Caco-2 (cell line): Measurements from ENCODE around the gene UMAD1. TPM values are rescaled to one million over a fixed set of nuclear protein-coding genes. Genes with fewer than 3 reads are reported as not detected.

Experiments
- BruUV-seq: library from RNA; stranded (reverse); fragments of 400-500 nt; replicated peaks from 2 replicates; lab custom pipeline; 2021; lab: Mats Ljungman, UMichigan
- CTCF ChIA-PET: fragments of 300-600 bp; sonication (Branson Sonifier 250); formaldehyde crosslinking; loops from one replicate; lab custom pipeline; 2022; ENCODE audit warnings: antibody characterized with exemption; lab: Charles Lee
- POLR2A ChIA-PET: fragments of 300-600 bp; sonication (Branson Sonifier 250); formaldehyde crosslinking; loops from one replicate; lab custom pipeline; 2022; ENCODE audit warnings: antibody characterized with exemption; lab: Charles Lee
- DNase-seq, 2 experiments: peaks; one replicate each; pipeline versions ENCODE4 v3.0.0 to v3.0.0-alpha.2; 2020 to 2022
- H3K27me3 ChIP-seq: replicated peaks from 2 replicates; pipeline ENCODE4 v1.6.0; 2011; ENCODE audit warnings: low read length; ENCODE audit not compliant: control insufficient read depth, insufficient read depth
- H3K36me3 ChIP-seq: 2 replicates; pipeline ENCODE4 v1.5.1; 2011; ENCODE audit warnings: low read length; ENCODE audit not compliant: control insufficient read depth, insufficient read depth
- H3K4me1 ChIP-seq: fragments of 250-450 bp; sonication (Bioruptor Pico); 2 replicates; pipeline ENCODE4 v1.5.1; 2020; ENCODE audit warnings: mild to moderate bottlenecking
- H3K4me3 ChIP-seq: 2 replicates; pipeline ENCODE4 v1.5.1; 2011; ENCODE audit warnings: low read depth, mild to moderate bottlenecking, control low read depth, low read length
- H3K9me3 ChIP-seq: fragments of 250-450 bp; sonication (Bioruptor Pico); 2 replicates; pipeline ENCODE4 v1.5.1; 2020; ENCODE audit warnings: mild to moderate bottlenecking, moderate library complexity
- H3K27ac Mint-ChIP-seq: one replicate; pipeline ENCODE4 v1.8.0; 2022; ENCODE audit warnings: mixed read lengths; ENCODE audit not compliant: unreplicated experiment
- H3K27me3 Mint-ChIP-seq: one replicate; pipeline ENCODE4 v1.8.0; 2022; ENCODE audit warnings: mixed read lengths; ENCODE audit not compliant: insufficient read depth, unreplicated experiment
- H3K36me3 Mint-ChIP-seq: one replicate; pipeline ENCODE4 v1.8.0; 2022; ENCODE audit warnings: mild to moderate bottlenecking, mixed read lengths; ENCODE audit not compliant: insufficient read depth, unreplicated experiment
- H3K4me1 Mint-ChIP-seq: one replicate; pipeline ENCODE4 v1.8.0; 2022; ENCODE audit warnings: low read depth, mixed read lengths; ENCODE audit not compliant: unreplicated experiment
- H3K4me3 Mint-ChIP-seq: one replicate; pipeline ENCODE4 v1.8.0; 2022; ENCODE audit warnings: mild to moderate bottlenecking, moderate library complexity, mixed read lengths; ENCODE audit not compliant: unreplicated experiment
- H3K9me3 Mint-ChIP-seq: one replicate; pipeline ENCODE4 v1.8.0; 2022; ENCODE audit warnings: mixed read lengths; ENCODE audit not compliant: unreplicated experiment
- CTCF ChIP-seq, 2 experiments: fragments of 200-600 bp in 1 of 2; IDR thresholded peaks; 1 replicate in 1 of 2; 2 replicates in 1 of 2; pipeline versions ENCODE4 v1.5.1 to v1.8.0; 2011 to 2022; ENCODE audit warnings: antibody characterized with exemption in 1 of 2, control low read depth in 1 of 2, inconsistent platforms in 1 of 2, low read depth in 1 of 2, low read length in 1 of 2, mild to moderate bottlenecking in 1 of 2, moderate library complexity in 1 of 2; ENCODE audit not compliant: insufficient read depth in 1 of 2, severe bottlenecking in 1 of 2, unreplicated experiment in 1 of 2
- intact Hi-C: fragments of 100-400 bp; cut with micrococcal nuclease; formaldehyde crosslinking; loops from one replicate; pipeline ENCODE4 v1.10.0; 2022; ENCODE audit not compliant: unreplicated experiment
- total RNA-seq: library from RNA; stranded (reverse); gene quantifications from 2 replicates; pipeline ENCODE4 v1.2.3, GENCODE V29; 2022

UMAD1 gene
- total RNA-seq, 1 experiment from 2014 or later = 20.0 TPM

GRCh38 chr7:7628476-7628875, 12.1 kb upstream of the UMAD1 start:
- DNase-seq = no peak
- Histone ChIP-seq H3K4me3 (no peak overlapping the region), H3K36me3 (no peaks in the 10 kb centered on the region), H3K4me1 (no peaks in the 10 kb centered on the region), H3K27me3 (no peaks in the 10 kb centered on the region), H3K9me3 (peaks cover 20% of the 10 kb centered on the region; the same call in 1 of the 2 replicates)
- no TSS peak for BruUV-seq
- ChIA-PET POLR2A (no interaction called here), CTCF (no interaction called here)
- Mint-ChIP-seq H3K36me3 (no peaks in the 10 kb centered on the region), H3K9me3 (peaks cover 33% of the 10 kb centered on the region), H3K27ac (no peak overlapping the region), H3K27me3 (no peaks in the 10 kb centered on the region), H3K4me1 (no peaks in the 10 kb centered on the region), H3K4me3 (no peak overlapping the region)
- intact Hi-C loops = no loop called here
- TF ChIP-seq CTCF (IDR thresholded peaks at IDR 0.05; ENCODE audit: insufficient read depth in 1 of 2, low read depth in 1 of 2, low read length in 1 of 2, severe bottlenecking in 1 of 2, unreplicated experiment in 1 of 2) = no peak

DNA sequence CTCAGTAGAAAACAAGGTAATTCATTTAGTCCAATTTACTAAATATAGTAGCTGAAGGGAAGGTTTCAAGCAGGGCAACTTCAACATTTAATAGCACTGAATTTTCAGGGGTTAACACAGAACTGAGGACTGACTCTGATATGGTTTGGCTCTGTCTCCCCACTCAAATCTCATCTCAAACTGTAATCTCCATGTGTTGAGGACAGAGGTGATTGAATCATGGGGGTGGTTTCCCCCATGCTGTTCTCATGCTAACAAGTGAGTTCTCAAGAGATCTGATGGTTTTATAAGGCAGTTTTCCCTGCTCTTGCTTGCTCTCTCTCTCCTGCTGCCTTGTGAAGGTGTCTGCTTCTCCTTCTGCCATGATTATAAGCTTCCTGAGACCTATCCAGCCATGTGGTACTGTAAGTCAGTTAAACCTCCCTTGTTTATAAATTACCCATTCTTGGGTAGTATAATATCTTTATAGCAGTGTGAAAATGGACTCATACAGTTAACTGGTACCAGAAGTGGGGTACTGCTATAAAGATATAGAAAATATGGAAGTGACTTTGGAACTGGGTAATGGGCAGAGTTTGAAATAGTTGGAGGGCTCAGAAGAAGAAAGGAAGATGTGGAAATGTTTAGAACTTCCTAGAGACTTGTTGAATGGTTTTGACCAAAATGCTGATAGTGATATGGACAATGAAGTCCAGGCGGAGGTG, 9.8 kb upstream of the UMAD1 start:
- no peaks in the 10 kb centered on the region for H3K36me3 ChIP-seq
- BruUV-seq = no TSS peak
- DNase-seq = no peak
- no peaks in the 10 kb centered on the region for H3K27me3 ChIP-seq
- no peaks in the 10 kb centered on the region for H3K4me1 ChIP-seq
- TF ChIP-seq CTCF (IDR thresholded peaks at IDR 0.05; ENCODE audit: insufficient read depth in 1 of 2, low read depth in 1 of 2, low read length in 1 of 2, severe bottlenecking in 1 of 2, unreplicated experiment in 1 of 2) = no peak
- H3K4me3 Mint-ChIP-seq = no peak overlapping the region
- POLR2A ChIA-PET = no interaction called here
- H3K36me3 Mint-ChIP-seq = no peaks in the 10 kb centered on the region
- H3K27ac Mint-ChIP-seq = no peak overlapping the region
- peaks cover 16% of the 10 kb centered on the region; the same call in 1 of the 2 replicates for H3K9me3 ChIP-seq
- no peaks in the 10 kb centered on the region for H3K27me3 Mint-ChIP-seq
- no peak overlapping the region for H3K4me3 ChIP-seq
- intact Hi-C loops = no loop called here
- H3K9me3 Mint-ChIP-seq = peaks cover 20% of the 10 kb centered on the region
- CTCF ChIA-PET = no interaction called here
- H3K4me1 Mint-ChIP-seq = no peaks in the 10 kb centered on the region

- BruUV-seq = no TSS peak
- POLR2A ChIA-PET = no interaction called here
- peak overlapping the region; percentile 88 for H3K4me3 Mint-ChIP-seq
- no peaks in the 10 kb centered on the region for H3K27me3 Mint-ChIP-seq
- H3K27me3 ChIP-seq = no peaks in the 10 kb centered on the region
- no peaks in the 10 kb centered on the region for H3K9me3 Mint-ChIP-seq
- H3K4me3 ChIP-seq = peak overlapping the region; percentile 83
- DNase-seq = no peak
- no peaks in the 10 kb centered on the region for H3K36me3 ChIP-seq
- peaks cover 17% of the 10 kb centered on the region for H3K36me3 Mint-ChIP-seq
- intact Hi-C loops = no loop called here
- H3K4me1 ChIP-seq = peaks cover 15% of the 10 kb centered on the region
- no peaks in the 10 kb centered on the region for H3K9me3 ChIP-seq
- TF ChIP-seq CTCF (IDR thresholded peaks at IDR 0.05; ENCODE audit: insufficient read depth in 1 of 2, low read depth in 1 of 2, low read length in 1 of 2, severe bottlenecking in 1 of 2, unreplicated experiment in 1 of 2) = no peak
- CTCF ChIA-PET = interaction anchor here (1.1 to 1.5 kb wide), 2 partner anchors 457 to 657 kb away, joined by 3 to 4 read pairs; partner anchors contain the start of gene C1GALT1
- peak overlapping the region; percentile 97 for H3K27ac Mint-ChIP-seq
- H3K4me1 Mint-ChIP-seq = peaks cover 24% of the 10 kb centered on the region
Observed at GRCh38 chr7:7639421-7639820, 1.1 kb upstream of the UMAD1 start.
